ENCODE data around the gene NR2C2. TPM values are rescaled to one million over a fixed set of nuclear protein-coding genes. Genes with fewer than 3 reads are reported as not detected.

The NR2C2 gene
- total RNA-seq, 2 donors from 2014 or later = 22.3 to 29.2 TPM

Other genes starting within 250 kb of the NR2C2 start
- gene FGD5, start 128.6 kb upstream of the NR2C2 start, total RNA-seq = 10 to 100 TPM in 1 of 2 donors, 1 to 10 TPM in 1; 9.6 to 18.8 TPM
- gene MRPS25, start 117.7 kb downstream of the NR2C2 start, total RNA-seq = 100 to 1,000 TPM in 1 of 2 donors, 10 to 100 TPM in 1; 29.2 to 121 TPM
- 10 to 100 TPM; 18.5 to 22.2 TPM for gene RBSN, start 151.6 kb downstream of the NR2C2 start, total RNA-seq